H1 (cell line): Measurements from ENCODE around the gene TMEM169. TPM values are rescaled to one million over a fixed set of nuclear protein-coding genes. Genes with fewer than 3 reads are reported as not detected.

ENCODE experiments used
- CTCF ChIA-PET: fragments of 300-600 bp; sonication (Branson Sonifier 250); formaldehyde crosslinking; loops from one replicate; lab custom pipeline; 2021; ENCODE audit not compliant: partially characterized antibody; lab: Charles Lee
- POLR2A ChIA-PET: fragments of 300-600 bp; sonication (Branson Sonifier 250); formaldehyde crosslinking; loops from one replicate; lab custom pipeline; 2021; ENCODE audit warnings: inconsistent platforms; ENCODE audit not compliant: partially characterized antibody; lab: Charles Lee
- DNase-seq, 2 experiments: peaks; one replicate each; pipeline versions ENCODE4 v3.0.0 to v3.0.0-alpha.2; 2010 to 2022; ENCODE audit warnings: low spot score in 2 of 2, low read depth in 1 of 2, mixed read lengths in 1 of 2
- FAIRE-seq: peaks from 2 replicates; lab custom pipeline; 2011; peaks lifted over from hg19 to GRCh38; lab: Jason Lieb, UNC
- H2AFZ ChIP-seq: 2 replicates; pipeline ENCODE4 v1.8.1; 2012; ENCODE audit warnings: low read length, inconsistent platforms
- H2AK5ac ChIP-seq: 2 replicates; pipeline ENCODE4 v1.6.1; 2013; ENCODE audit warnings: low read depth, low read length
- H2BK120ac ChIP-seq: replicated peaks from 2 replicates; pipeline ENCODE3; 2013; ENCODE audit warnings: low read depth, low read length, inconsistent platforms
- H2BK12ac ChIP-seq: 2 replicates; pipeline ENCODE4 v1.6.1; 2013; ENCODE audit warnings: low read depth, low read length
- H2BK15ac ChIP-seq: 2 replicates; pipeline ENCODE4 v1.6.1; 2013; ENCODE audit warnings: low read length
- H2BK20ac ChIP-seq: 2 replicates; pipeline ENCODE4 v1.6.1; 2013; ENCODE audit warnings: low read length
- H2BK5ac ChIP-seq: 2 replicates; pipeline ENCODE4 v1.6.1; 2013; ENCODE audit warnings: low read depth, low read length
- H3K14ac ChIP-seq: 2 replicates; pipeline ENCODE4 v1.6.1; 2013; ENCODE audit warnings: inconsistent platforms; ENCODE audit not compliant: insufficient read length
- H3K18ac ChIP-seq: 2 replicates; pipeline ENCODE4 v1.6.1; 2013; ENCODE audit warnings: low read length; ENCODE audit errors: extremely low read depth
- H3K23ac ChIP-seq: 2 replicates; pipeline ENCODE4 v1.6.1; 2013; ENCODE audit warnings: inconsistent platforms; ENCODE audit not compliant: insufficient read length
- H3K23me2 ChIP-seq: 2 replicates; pipeline ENCODE4 v1.6.1; 2013; ENCODE audit warnings: low read depth, low read length
- H3K27ac ChIP-seq: 2 replicates; pipeline ENCODE4 v1.6.1; 2011; ENCODE audit warnings: low read depth, low read length, inconsistent platforms
- H3K27me3 ChIP-seq, 4 experiments: replicated peaks in 1 of 4; 1 replicate in 1 of 4; 2 replicates in 3 of 4; pipeline versions ENCODE4 v1.6.1 to v1.8.1; 2011 to 2013; ENCODE audit warnings: low read length in 3 of 4, mild to moderate bottlenecking in 3 of 4, inconsistent platforms in 2 of 4, mixed read lengths in 2 of 4, moderate library complexity in 1 of 4; ENCODE audit not compliant: control insufficient read depth in 3 of 4, insufficient read depth in 3 of 4; ENCODE audit errors: extremely low read depth in 1 of 4
- H3K36me3 ChIP-seq, 4 experiments: 2 replicates each; pipeline versions ENCODE4 v1.6.1 to v1.8.1; 2011 to 2013; ENCODE audit warnings: mild to moderate bottlenecking in 4 of 4, low read length in 3 of 4, moderate library complexity in 2 of 4, control low read depth in 1 of 4, inconsistent platforms in 1 of 4; ENCODE audit not compliant: insufficient read depth in 4 of 4, control insufficient read depth in 2 of 4
- H3K4ac ChIP-seq: replicated peaks from 2 replicates; pipeline ENCODE3; 2013; ENCODE audit warnings: low read length, low read depth, mixed read lengths, inconsistent platforms; ENCODE audit not compliant: insufficient read length
- H3K4me1 ChIP-seq, 4 experiments: replicated peaks in 1 of 4; 1 replicate in 1 of 4; 2 replicates in 3 of 4; pipeline versions ENCODE4 v1.6.1 to v1.8.1; 2011 to 2013; ENCODE audit warnings: low read length in 3 of 4, inconsistent platforms in 2 of 4, mixed read lengths in 1 of 4; ENCODE audit not compliant: insufficient read depth in 4 of 4, control insufficient read depth in 3 of 4
- H3K4me2 ChIP-seq, 2 experiments: 2 replicates each; pipeline versions ENCODE4 v1.6.1 to v1.8.1; 2011 to 2013; ENCODE audit warnings: low read depth in 2 of 2, low read length in 2 of 2, control low read depth in 1 of 2, inconsistent platforms in 1 of 2, mild to moderate bottlenecking in 1 of 2; ENCODE audit not compliant: insufficient read depth in 1 of 2
- H3K4me3 ChIP-seq, 4 experiments: fragments of 200-600, 300-600 bp in 1 of 4; sonication (generic), shearing (Covaris generic), sonication (Bioruptor Twin) in 1 of 4; 2 replicates each; pipeline versions ENCODE4 v1.5.1 to v1.8.1; 2011 to 2016; ENCODE audit warnings: low read length in 4 of 4, low read depth in 3 of 4, control low read depth in 2 of 4, inconsistent platforms in 2 of 4, mild to moderate bottlenecking in 2 of 4, mixed read lengths in 1 of 4, moderate library complexity in 1 of 4; ENCODE audit not compliant: insufficient read depth in 2 of 4; ENCODE audit errors: extremely low read depth in 1 of 4
- H3K56ac ChIP-seq: replicated peaks from 2 replicates; pipeline ENCODE3; 2013; ENCODE audit warnings: low read depth, mild to moderate bottlenecking, mixed read lengths, low read length, inconsistent platforms; ENCODE audit not compliant: insufficient read length
- H3K79me1 ChIP-seq: 2 replicates; pipeline ENCODE4 v1.6.1; 2013; ENCODE audit warnings: low read depth, low read length, control low read depth
- H3K79me2 ChIP-seq, 2 experiments: 2 replicates each; pipeline versions ENCODE4 v1.6.1 to v1.8.1; 2012 to 2013; ENCODE audit warnings: low read length in 2 of 2, mild to moderate bottlenecking in 2 of 2, inconsistent platforms in 1 of 2; ENCODE audit not compliant: insufficient read depth in 2 of 2, control insufficient read depth in 1 of 2
- H3K9ac ChIP-seq, 4 experiments: replicated peaks in 1 of 4; 1 replicate in 1 of 4; 2 replicates in 3 of 4; pipeline versions ENCODE4 v1.6.1 to v1.8.1; 2011 to 2013; ENCODE audit warnings: low read depth in 3 of 4, low read length in 3 of 4, control low read depth in 2 of 4, mild to moderate bottlenecking in 2 of 4, moderate library complexity in 2 of 4, inconsistent platforms in 1 of 4; ENCODE audit errors: extremely low read depth in 1 of 4
- H3K9me3 ChIP-seq, 2 experiments: 2 replicates each; pipeline versions ENCODE4 v1.6.1 to v1.8.1; 2012 to 2013; ENCODE audit warnings: mild to moderate bottlenecking in 2 of 2, moderate library complexity in 2 of 2, control low read depth in 1 of 2, inconsistent platforms in 1 of 2, low read depth in 1 of 2, low read length in 1 of 2, mixed read lengths in 1 of 2; ENCODE audit not compliant: insufficient read depth in 2 of 2
- H4K20me1 ChIP-seq, 2 experiments: replicated peaks in 1 of 2; 2 replicates each; pipeline versions ENCODE3 to v1.8.1; 2011 to 2013; ENCODE audit warnings: inconsistent platforms in 2 of 2, low read length in 2 of 2, mild to moderate bottlenecking in 1 of 2; ENCODE audit not compliant: insufficient read depth in 2 of 2, control insufficient read depth in 1 of 2
- H4K5ac ChIP-seq: 2 replicates; pipeline ENCODE4 v1.6.1; 2013; ENCODE audit warnings: low read length, low read depth, mixed read lengths, inconsistent platforms; ENCODE audit not compliant: insufficient read length
- H4K8ac ChIP-seq: 2 replicates; pipeline ENCODE4 v1.8.0; 2013; ENCODE audit warnings: mild to moderate bottlenecking, moderate library complexity, low read length, inconsistent platforms; ENCODE audit not compliant: insufficient read depth; ENCODE audit errors: extremely low read depth
- H4K91ac ChIP-seq: replicated peaks from 2 replicates; pipeline ENCODE3; 2013; ENCODE audit warnings: low read length, mixed read lengths, inconsistent platforms; ENCODE audit not compliant: insufficient read length
- CHD2 ChIP-seq: IDR thresholded peaks from 2 replicates; pipeline ENCODE4 v1.6.1; 2012; ENCODE audit warnings: low read length, improper control_type of control experiment
- EP300 ChIP-seq, 2 experiments: IDR thresholded peaks; 1 replicate in 1 of 2; 2 replicates in 1 of 2; pipeline ENCODE4 v1.6.1; 2011 to 2012; ENCODE audit warnings: low read depth in 2 of 2, low read length in 2 of 2, mild to moderate bottlenecking in 2 of 2, borderline replicate concordance in 1 of 2, inconsistent platforms in 1 of 2, moderate library complexity in 1 of 2
- JUN ChIP-seq: IDR thresholded peaks from 2 replicates; pipeline ENCODE4 v1.6.1; 2011; ENCODE audit warnings: low read depth, mild to moderate bottlenecking, improper control_type of control experiment, low read length
- NRF1 ChIP-seq: IDR thresholded peaks from 2 replicates; pipeline ENCODE4 v1.6.1; 2011; ENCODE audit warnings: mild to moderate bottlenecking, low read depth, low read length, improper control_type of control experiment
- RNF2 ChIP-seq: fragments of 200-900, 300-1000 bp; sonication (generic); IDR thresholded peaks from 2 replicates; pipeline ENCODE4 v1.7.1; 2016; ENCODE audit warnings: borderline replicate concordance, low read depth, mild to moderate bottlenecking, antibody characterized with exemption, low read length; ENCODE audit not compliant: poor library complexity, severe bottlenecking; ENCODE audit errors: missing control alignments
- SAP30 ChIP-seq: fragments of 300-600 bp; sonication (generic); IDR thresholded peaks from 2 replicates; pipeline ENCODE4 v1.7.1; 2012; ENCODE audit warnings: low read length, moderate library complexity, mild to moderate bottlenecking, inconsistent platforms; ENCODE audit not compliant: insufficient read depth, insufficient replicate concordance
- SIN3A ChIP-seq, 2 experiments: IDR thresholded peaks in 1 of 2; conservative IDR thresholded peaks in 1 of 2; 2 replicates each; pipeline ENCODE4 v1.6.1; 2011 to 2012; ENCODE audit warnings: low read length in 2 of 2, improper control_type of control experiment in 1 of 2, low read depth in 1 of 2, mild to moderate bottlenecking in 1 of 2
- TAF7 ChIP-seq: optimal IDR thresholded peaks from 2 replicates; pipeline ENCODE3; 2011; ENCODE audit warnings: low read depth, mild to moderate bottlenecking, inconsistent platforms, low read length, moderate library complexity, borderline replicate concordance
- polyA plus RNA-seq, 7 experiments: library from polyadenylated mRNA; depleted of rRNA in 3 of 7; stranded (reverse) in 5 of 7; unstranded in 2 of 7; fragments of >200 nt in 5 of 7; fragments of 200-250 nt in 2 of 7; gene quantifications; 1 replicate in 5 of 7; 2 replicates in 1 of 7; 4 replicates in 1 of 7; pipeline versions ENCODE4 v1.2.1 to v1.2.3, GENCODE V29; 2011 to 2013; ENCODE audit warnings: missing spikeins in 2 of 7, mixed read lengths in 2 of 7
- total RNA-seq: library from RNA; stranded (reverse); fragmentation: NEBNext Ultra II Directional; extraction: Animal tissue kit (Norgen Biotek cat#: 25700); gene quantifications from 2 replicates; pipeline ENCODE4 v1.2.1, GENCODE V29; 2021
- TF ChIP-seq, protein P1 (sequence below): IDR thresholded peaks from 2 replicates; pipeline ENCODE4 v1.6.1; 2012; ENCODE audit warnings: inconsistent platforms

Gene TMEM169
- total and polyA plus RNA-seq, 2 of the 8 experiments (the other 6 are each of a cell fraction or from before 2014, with no cell fraction given): 0.41 to 2.4 TPM

DNA sequence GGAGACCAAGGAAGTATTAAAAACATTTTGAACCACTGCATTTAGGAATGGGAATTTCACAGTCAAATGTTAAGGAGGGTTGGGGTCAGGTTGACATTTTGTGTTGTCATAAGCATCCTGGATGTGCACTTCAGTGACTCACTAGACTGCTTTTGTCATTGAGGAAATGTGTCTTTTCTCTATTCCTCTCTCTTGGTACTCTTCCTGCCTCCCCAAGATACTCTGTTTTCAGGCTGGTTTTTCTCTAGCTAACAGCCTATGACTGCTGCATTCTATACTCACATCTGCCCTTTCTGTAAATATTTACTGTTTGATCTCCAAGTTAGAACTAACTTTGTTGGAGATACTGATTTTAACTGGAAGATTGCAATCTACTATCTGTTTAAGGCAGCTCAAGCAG is 50.9 kb downstream of the TMEM169 start:
- CTCF ChIA-PET: interaction anchor here (1.1 to 3.4 kb wide), 3 partner anchors 9 to 18 kb away, joined by 4 to 24 read pairs (median 6); no protein-coding TSS in a partner anchor
- Histone ChIP-seq H2AFZ (no peak overlapping the region), H4K20me1 (peaks cover 0 to 6% of the 10 kb centered on the region in 2 experiments)

More for the DNA sequence above, 50.9 kb downstream of the TMEM169 start:
- no peak overlapping the region for H2BK5ac ChIP-seq
- TF ChIP-seq EP300 (IDR thresholded peaks at IDR 0.05; ENCODE audit: borderline replicate concordance in 1 of 2, low read depth in 2 of 2, low read length in 2 of 2): no peak
- no peak for TF ChIP-seq TAF7
- TF ChIP-seq SAP30: no peak
- no peak for TF ChIP-seq CHD2
- TF ChIP-seq SIN3A (conservative IDR thresholded peaks at IDR 0.05 in 1 of 2, IDR thresholded peaks at IDR 0.05 in 1 of 2; ENCODE audit: low read depth in 1 of 2, low read length in 2 of 2): no peak
- TF ChIP-seq JUN: no peak
- no peak for TF ChIP-seq RNF2
- TF ChIP-seq, protein P1, sequence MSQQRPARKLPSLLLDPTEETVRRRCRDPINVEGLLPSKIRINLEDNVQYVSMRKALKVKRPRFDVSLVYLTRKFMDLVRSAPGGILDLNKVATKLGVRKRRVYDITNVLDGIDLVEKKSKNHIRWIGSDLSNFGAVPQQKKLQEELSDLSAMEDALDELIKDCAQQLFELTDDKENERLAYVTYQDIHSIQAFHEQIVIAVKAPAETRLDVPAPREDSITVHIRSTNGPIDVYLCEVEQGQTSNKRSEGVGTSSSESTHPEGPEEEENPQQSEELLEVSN: no peak
- TF ChIP-seq NRF1: no peak
- no peak overlapping the region for H3K56ac ChIP-seq
- H4K8ac ChIP-seq: no peak overlapping the region
- H3K36me3 ChIP-seq: peaks cover 50 to 99% (median 90%) of the 10 kb centered on the region in 4 experiments
- H3K18ac ChIP-seq: no peak overlapping the region
- no peak overlapping the region for H4K5ac ChIP-seq
- H3K4me2 ChIP-seq: no peak overlapping the region
- no peak overlapping the region for H4K91ac ChIP-seq
- H3K27me3 ChIP-seq: no peaks in the 10 kb centered on the region
- POLR2A ChIA-PET: interaction anchor here (1.0 to 7.1 kb wide), 9 partner anchors 8 to 24 kb away, joined by 3 to 76 read pairs (median 5); no protein-coding TSS in a partner anchor
- H2BK20ac ChIP-seq: no peak overlapping the region
- no peak overlapping the region for H2AK5ac ChIP-seq
- H2BK15ac ChIP-seq: no peak overlapping the region
- H3K14ac ChIP-seq: no peak overlapping the region
- H3K23ac ChIP-seq: no peak overlapping the region
- FAIRE-seq (no peak), DNase-seq (no peak)
- no peak overlapping the region for H2BK120ac ChIP-seq
- no peak overlapping the region for H2BK12ac ChIP-seq
- H3K79me1 ChIP-seq: no peaks in the 10 kb centered on the region; the same call in 1 of the 2 replicates
- H3K23me2 ChIP-seq: no peaks in the 10 kb centered on the region
- no peaks in the 10 kb centered on the region for H3K4me1 ChIP-seq
- H3K4me3 ChIP-seq: no peak overlapping the region
- H3K79me2 ChIP-seq: peaks cover 0 to 58% of the 10 kb centered on the region in 2 experiments; a peak in 2 of 4 replicates
- no peak overlapping the region for H3K4ac ChIP-seq
- H3K9me3 ChIP-seq: no peaks in the 10 kb centered on the region
- no peak overlapping the region for H3K9ac ChIP-seq
- H3K27ac ChIP-seq: no peak overlapping the region
